ENCODE results near the gene CBLN3.

DNA sequence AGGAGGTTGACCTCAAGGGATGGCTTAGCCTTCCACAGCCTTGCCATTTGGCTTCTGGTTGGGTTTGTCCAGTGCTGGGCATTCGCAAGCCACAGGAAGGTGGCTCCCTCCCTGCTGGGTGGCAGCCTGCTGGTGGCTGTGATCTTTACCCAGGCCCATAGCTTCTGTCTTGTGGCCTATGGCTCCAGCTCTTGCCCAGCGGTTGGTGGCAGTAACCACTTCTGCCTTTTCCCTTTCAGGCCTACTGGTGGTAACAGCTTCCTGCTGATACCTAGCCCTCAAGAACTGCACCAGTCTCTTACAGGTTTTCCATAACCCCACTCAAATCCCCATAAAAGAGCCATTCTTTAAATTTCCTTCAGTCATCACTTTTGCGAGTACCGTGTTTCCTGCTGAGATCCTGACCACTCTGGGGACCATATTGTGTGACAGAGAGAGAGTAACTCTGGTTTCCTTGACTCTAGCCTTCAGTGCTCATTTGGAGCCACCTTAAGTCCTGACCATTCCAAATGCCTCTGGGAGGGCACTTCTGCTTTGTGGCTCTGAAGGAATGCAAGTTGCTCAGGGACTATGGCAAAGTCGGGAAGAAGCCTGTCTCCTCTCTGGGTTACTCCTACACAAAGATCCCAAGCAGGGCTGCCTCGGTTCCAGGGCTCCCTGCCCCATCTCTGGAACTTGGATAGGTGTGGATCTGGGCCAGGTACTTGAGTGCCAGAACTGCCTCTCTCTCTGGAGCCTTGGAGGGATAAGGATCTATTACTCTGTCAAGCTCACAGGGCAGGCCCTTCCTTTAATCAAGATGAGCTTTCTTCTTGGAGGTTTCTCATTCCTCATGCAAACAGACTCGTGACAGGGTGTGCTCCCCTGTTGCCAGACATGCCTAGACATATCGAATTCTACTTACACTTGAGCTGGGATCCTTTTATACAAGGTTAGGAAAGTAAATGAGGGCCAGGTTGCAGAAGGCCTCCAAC lies 33.6 kb downstream of the CBLN3 start:
- TF ChIP-seq, protein P1, sequence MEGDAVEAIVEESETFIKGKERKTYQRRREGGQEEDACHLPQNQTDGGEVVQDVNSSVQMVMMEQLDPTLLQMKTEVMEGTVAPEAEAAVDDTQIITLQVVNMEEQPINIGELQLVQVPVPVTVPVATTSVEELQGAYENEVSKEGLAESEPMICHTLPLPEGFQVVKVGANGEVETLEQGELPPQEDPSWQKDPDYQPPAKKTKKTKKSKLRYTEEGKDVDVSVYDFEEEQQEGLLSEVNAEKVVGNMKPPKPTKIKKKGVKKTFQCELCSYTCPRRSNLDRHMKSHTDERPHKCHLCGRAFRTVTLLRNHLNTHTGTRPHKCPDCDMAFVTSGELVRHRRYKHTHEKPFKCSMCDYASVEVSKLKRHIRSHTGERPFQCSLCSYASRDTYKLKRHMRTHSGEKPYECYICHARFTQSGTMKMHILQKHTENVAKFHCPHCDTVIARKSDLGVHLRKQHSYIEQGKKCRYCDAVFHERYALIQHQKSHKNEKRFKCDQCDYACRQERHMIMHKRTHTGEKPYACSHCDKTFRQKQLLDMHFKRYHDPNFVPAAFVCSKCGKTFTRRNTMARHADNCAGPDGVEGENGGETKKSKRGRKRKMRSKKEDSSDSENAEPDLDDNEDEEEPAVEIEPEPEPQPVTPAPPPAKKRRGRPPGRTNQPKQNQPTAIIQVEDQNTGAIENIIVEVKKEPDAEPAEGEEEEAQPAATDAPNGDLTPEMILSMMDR (IDR thresholded peaks at IDR 0.05), result no peak
- TF ChIP-seq POLR2A (IDR thresholded peaks at IDR 0.05), result no peak
